ENCODE measurements around the gene HHAT.

The HHAT gene

DNA sequence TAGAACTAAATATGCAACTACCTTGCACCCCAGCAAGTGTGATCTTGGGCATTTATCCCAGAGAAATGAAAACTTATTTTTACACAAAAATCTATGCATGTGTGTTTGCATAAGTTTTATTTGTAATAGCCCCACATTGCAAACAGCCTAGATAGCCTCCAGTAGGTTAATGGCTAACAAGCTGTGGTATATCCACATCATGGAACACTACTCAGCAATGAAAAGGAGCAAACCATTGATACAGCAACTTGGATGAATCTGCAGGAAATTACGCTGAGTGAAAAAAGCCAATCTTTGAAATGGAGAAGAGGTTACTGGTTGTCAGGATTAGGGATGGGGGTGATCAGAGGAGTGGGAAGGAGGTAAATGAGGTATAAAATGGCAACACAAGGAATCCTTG lies 67.8 kb downstream of the HHAT start:
- H3K4me3 ChIP-seq (ENCODE audit: low read depth, low read length) = no peak overlapping the region
- no peak for DNase-seq (ENCODE audit: low read depth)
- TF ChIP-seq, protein P1, sequence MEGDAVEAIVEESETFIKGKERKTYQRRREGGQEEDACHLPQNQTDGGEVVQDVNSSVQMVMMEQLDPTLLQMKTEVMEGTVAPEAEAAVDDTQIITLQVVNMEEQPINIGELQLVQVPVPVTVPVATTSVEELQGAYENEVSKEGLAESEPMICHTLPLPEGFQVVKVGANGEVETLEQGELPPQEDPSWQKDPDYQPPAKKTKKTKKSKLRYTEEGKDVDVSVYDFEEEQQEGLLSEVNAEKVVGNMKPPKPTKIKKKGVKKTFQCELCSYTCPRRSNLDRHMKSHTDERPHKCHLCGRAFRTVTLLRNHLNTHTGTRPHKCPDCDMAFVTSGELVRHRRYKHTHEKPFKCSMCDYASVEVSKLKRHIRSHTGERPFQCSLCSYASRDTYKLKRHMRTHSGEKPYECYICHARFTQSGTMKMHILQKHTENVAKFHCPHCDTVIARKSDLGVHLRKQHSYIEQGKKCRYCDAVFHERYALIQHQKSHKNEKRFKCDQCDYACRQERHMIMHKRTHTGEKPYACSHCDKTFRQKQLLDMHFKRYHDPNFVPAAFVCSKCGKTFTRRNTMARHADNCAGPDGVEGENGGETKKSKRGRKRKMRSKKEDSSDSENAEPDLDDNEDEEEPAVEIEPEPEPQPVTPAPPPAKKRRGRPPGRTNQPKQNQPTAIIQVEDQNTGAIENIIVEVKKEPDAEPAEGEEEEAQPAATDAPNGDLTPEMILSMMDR (IDR thresholded peaks at IDR 0.05; ENCODE audit: low read depth, low read length) = no peak
- TF ChIP-seq POLR2A (IDR thresholded peaks at IDR 0.05; ENCODE audit: extremely low read depth, insufficient read length) (no peak), MYC (IDR thresholded peaks at IDR 0.05; ENCODE audit: low read depth, low read length) (no peak)
- TF ChIP-seq, protein P2, sequence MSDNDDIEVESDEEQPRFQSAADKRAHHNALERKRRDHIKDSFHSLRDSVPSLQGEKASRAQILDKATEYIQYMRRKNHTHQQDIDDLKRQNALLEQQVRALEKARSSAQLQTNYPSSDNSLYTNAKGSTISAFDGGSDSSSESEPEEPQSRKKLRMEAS (IDR thresholded peaks at IDR 0.05; ENCODE audit: low read depth, low read length) = no peak

DNA sequence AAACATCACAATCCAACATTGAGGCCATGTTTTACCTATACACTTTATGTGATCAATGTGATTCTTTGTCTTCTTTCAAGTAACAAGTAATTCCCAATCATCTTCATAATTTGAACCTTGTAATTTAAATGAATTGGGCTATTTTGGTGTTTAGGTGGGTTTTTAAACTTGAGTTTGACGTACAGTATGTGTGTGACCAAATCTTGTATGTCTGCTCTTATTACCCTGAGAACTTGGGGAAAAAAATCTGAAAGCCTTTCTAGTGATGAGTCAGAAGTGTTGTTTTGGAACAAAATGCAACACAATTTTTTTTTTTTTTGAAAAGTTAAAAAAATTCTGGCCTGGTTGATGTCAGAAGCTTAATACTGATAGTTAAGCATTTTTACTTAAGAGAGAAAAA lies 68.5 kb downstream of the HHAT start:
- no peak overlapping the region for H3K4me3 ChIP-seq (ENCODE audit: low read depth, low read length)
- no peak for DNase-seq (ENCODE audit: low read depth)
- no peak for TF ChIP-seq MYC (IDR thresholded peaks at IDR 0.05; ENCODE audit: low read depth, low read length)
- TF ChIP-seq, protein P1 (IDR thresholded peaks at IDR 0.05; ENCODE audit: low read depth, low read length) = no peak

DNA sequence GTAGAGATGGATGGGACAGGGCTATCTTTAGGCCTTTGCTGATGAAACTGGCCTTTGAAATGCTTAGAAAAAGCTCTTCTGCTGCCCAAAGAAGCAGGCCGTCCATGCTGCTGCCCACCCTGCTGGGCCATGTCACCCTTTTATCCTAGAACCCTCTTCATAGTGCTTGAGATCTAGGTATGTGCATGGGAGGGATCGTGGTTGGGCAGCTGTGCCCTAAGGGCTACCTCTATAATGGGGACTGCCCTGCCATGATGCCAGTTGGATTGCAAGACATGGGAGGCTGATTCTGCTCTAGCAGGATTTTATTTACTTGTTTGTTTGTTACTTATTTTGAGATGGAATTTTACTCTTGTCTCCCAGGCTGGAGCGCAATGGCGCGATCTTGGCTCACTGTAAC lies 69.0 kb downstream of the HHAT start:
- TF ChIP-seq, protein P2 (IDR thresholded peaks at IDR 0.05; ENCODE audit: low read depth, low read length) = no peak
- TF ChIP-seq POLR2A (IDR thresholded peaks at IDR 0.05; ENCODE audit: extremely low read depth, insufficient read length) (no peak), MYC (IDR thresholded peaks at IDR 0.05; ENCODE audit: low read depth, low read length) (no peak)
- TF ChIP-seq, protein P1 (IDR thresholded peaks at IDR 0.05; ENCODE audit: low read depth, low read length) = no peak
- no peak for DNase-seq (ENCODE audit: low read depth)
- H3K4me3 ChIP-seq (ENCODE audit: low read depth, low read length) = no peak overlapping the region

DNA sequence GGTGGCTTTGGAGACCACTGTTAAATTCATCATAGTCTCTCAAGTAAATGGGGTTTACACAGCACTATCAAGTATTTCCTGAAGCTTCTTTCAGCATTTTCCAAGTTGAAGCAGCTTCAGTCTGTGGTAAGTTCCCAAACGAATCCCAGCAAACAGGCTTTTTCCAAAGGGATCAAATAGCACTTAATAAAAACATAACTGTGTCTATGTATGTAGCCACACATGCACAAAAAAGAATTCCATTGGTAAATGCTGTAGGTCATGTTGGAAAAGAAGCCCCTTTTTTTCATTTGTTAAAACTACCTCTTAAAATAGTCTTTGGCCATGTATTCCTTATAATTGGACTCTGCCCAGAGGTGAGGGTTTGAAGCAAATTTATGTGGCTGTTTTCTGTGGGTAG lies 69.8 kb downstream of the HHAT start:
- TF ChIP-seq MYC (IDR thresholded peaks at IDR 0.05; ENCODE audit: low read depth, low read length) (no peak), POLR2A (IDR thresholded peaks at IDR 0.05; ENCODE audit: extremely low read depth, insufficient read length) (no peak)
- TF ChIP-seq, protein P2 (IDR thresholded peaks at IDR 0.05; ENCODE audit: low read depth, low read length) = no peak
- TF ChIP-seq, protein P1 (IDR thresholded peaks at IDR 0.05; ENCODE audit: low read depth, low read length) = no peak
- no peak overlapping the region for H3K4me3 ChIP-seq (ENCODE audit: low read depth, low read length)
- no peak for DNase-seq (ENCODE audit: low read depth)

DNA sequence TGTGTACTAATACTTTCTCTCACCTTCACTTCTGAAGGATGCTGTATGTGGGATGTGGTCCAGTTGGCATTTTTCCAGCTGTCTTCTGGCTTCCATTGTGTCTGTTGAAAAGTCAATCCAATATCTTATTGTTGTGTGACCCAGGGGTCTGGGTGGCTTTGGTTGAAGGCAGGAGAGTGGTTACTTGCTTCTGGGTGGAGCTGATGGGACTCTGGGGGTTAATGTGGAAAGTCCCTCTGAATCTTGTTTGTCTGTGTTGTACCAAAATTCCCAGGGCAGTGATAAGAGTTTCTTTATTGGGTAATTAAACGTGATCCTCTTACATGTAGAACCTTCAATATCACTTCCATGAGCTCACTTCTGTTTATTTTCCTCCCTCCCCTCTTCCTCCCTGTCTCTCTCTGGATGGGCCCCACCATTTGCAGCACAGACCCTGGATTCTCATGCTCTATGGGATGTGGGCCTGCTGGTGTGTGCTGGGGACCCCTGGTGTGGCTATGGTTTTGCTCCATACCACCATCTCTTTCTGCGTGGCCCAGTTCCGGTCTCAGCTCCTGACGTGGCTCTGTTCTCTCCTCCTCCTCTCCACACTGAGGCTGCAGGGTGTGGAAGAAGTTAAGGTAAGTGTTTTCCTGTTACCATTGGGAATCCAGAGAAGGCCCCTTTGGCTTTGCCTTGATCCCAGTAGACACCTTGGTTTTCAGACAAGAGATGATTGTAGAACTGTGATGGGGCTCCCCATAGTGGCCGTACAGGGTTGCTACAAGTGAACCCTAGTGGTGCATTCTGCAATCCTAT lies 71.5 kb downstream of the HHAT start:
- TF ChIP-seq MYC (IDR thresholded peaks at IDR 0.05; ENCODE audit: low read depth, low read length) = no peak
- TF ChIP-seq, protein P1 (IDR thresholded peaks at IDR 0.05; ENCODE audit: low read depth, low read length) = peak; percentile 88
- H3K4me3 ChIP-seq (ENCODE audit: low read depth, low read length) = no peak overlapping the region
- DNase-seq (ENCODE audit: low read depth) = peak; percentile 54

DNA sequence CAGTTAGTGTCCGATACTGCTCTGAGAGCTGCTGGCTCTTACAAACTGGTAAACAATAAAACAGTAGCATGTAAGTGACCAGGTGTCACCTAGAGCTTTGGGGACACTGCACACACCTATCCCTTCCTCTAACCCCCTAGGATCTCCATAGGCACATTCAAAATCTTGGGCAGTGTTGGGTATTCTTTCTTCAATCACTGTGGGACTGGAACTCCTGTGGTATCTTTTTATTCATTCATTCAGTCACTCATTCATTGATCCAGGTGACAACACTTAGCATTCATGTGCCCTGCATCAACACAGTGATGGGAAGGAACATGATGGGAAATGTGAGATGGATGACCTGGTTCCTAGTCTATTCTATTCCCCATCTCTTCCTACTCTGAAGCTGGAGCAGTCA lies 73.9 kb downstream of the HHAT start:
- TF ChIP-seq, protein P1 (IDR thresholded peaks at IDR 0.05; ENCODE audit: low read depth, low read length) = no peak
- TF ChIP-seq MYC (IDR thresholded peaks at IDR 0.05; ENCODE audit: low read depth, low read length) (no peak), POLR2A (IDR thresholded peaks at IDR 0.05; ENCODE audit: extremely low read depth, insufficient read length) (no peak)
- TF ChIP-seq, protein P2 (IDR thresholded peaks at IDR 0.05; ENCODE audit: low read depth, low read length) = no peak
- DNase-seq (ENCODE audit: low read depth) = no peak
- no peak overlapping the region for H3K4me3 ChIP-seq (ENCODE audit: low read depth, low read length)
